Spleen (tissue), 11 donors: Measurements from ENCODE around the gene CADM2. TPM values are rescaled to one million over a fixed set of nuclear protein-coding genes. Genes with fewer than 3 reads are reported as not detected.

ENCODE experiments used
- DNase-seq: peaks from one replicate; pipeline ENCODE4 v3.0.0-alpha.2; 2020
- H3K27ac ChIP-seq, 8 donors: fragments of 200-600 bp; sonication (generic) in 7 of 8; 1 replicate in 4 of 8; 2 replicates in 4 of 8; pipeline versions ENCODE4 v1.5.0 to v1.8.0; 2016 to 2021; ENCODE audit warnings: inconsistent platforms in 4 of 8, mild to moderate bottlenecking in 4 of 8, moderate library complexity in 1 of 8
- H3K27me3 ChIP-seq, 7 donors: fragments of 200-600 bp; sonication (generic) in 6 of 7; replicated peaks in 1 of 7; 1 replicate in 4 of 7; 2 replicates in 3 of 7; pipeline versions ENCODE4 v1.5.0 to v1.8.0; 2016 to 2021; ENCODE audit warnings: inconsistent platforms in 3 of 7, mild to moderate bottlenecking in 1 of 7
- H3K36me3 ChIP-seq, 6 donors: fragments of 200-600 bp; sonication (generic) in 5 of 6; 1 replicate in 4 of 6; 2 replicates in 2 of 6; pipeline versions ENCODE4 v1.5.0 to v1.8.0; 2016 to 2021; ENCODE audit warnings: inconsistent platforms in 2 of 6
- H3K4me1 ChIP-seq, 6 donors: fragments of 200-600 bp; sonication (generic) in 5 of 6; 1 replicate in 3 of 6; 2 replicates in 3 of 6; pipeline versions ENCODE4 v1.5.0 to v1.8.0; 2016 to 2021; ENCODE audit warnings: inconsistent platforms in 3 of 6
- H3K4me3 ChIP-seq, 8 donors: fragments of 200-600 bp; sonication (generic) in 7 of 8; 1 replicate in 4 of 8; 2 replicates in 4 of 8; pipeline versions ENCODE4 v1.5.0 to v1.8.0; 2016 to 2021; ENCODE audit warnings: inconsistent platforms in 4 of 8, mild to moderate bottlenecking in 4 of 8, moderate library complexity in 2 of 8
- H3K9me3 ChIP-seq, 8 donors: fragments of 200-600 bp; sonication (generic) in 7 of 8; 1 replicate in 4 of 8; 2 replicates in 4 of 8; pipeline versions ENCODE4 v1.5.0 to v1.8.0; 2016 to 2021; ENCODE audit warnings: inconsistent platforms in 4 of 8
- POLR2A ChIP-seq, 3 donors: fragments of 450-650 bp; IDR thresholded peaks; one replicate each; pipeline ENCODE4 v1.5.1; 2017; ENCODE audit warnings: antibody characterized with exemption in 3 of 3, mild to moderate bottlenecking in 1 of 3
- POLR2AphosphoS5 ChIP-seq, 3 donors: sonication (generic); formaldehyde crosslinking; IDR thresholded peaks; one replicate each; pipeline ENCODE4 v1.5.1; 2017; ENCODE audit warnings: antibody characterized with exemption in 3 of 3
- WGBS, 5 donors: extraction: QIAGEN DNeasy Blood & Tissue Kit in 3 of 5; methylation state at CpG; one replicate each; pipeline versions ENCODE4 v1.1.5 to v1.1.7; 2013 to 2018; 5-methylcytosine and 5-hydroxymethylcytosine counted together
- intact Hi-C: fragments of 100-400 bp; cut with DNase I; formaldehyde crosslinking; loops from one replicate; pipeline ENCODE4 v1.15.0; 2023; ENCODE audit warnings: low total_unique reads
- polyA plus RNA-seq, 3 donors: library from polyadenylated mRNA; stranded (reverse); fragments of 200-250 nt; gene quantifications; one replicate each; pipeline ENCODE4 v1.2.1, GENCODE V29; 2013
- total RNA-seq, 7 donors: library from RNA; depleted of rRNA in 3 of 7; stranded (reverse); fragments of >200 nt in 3 of 7; fragmentation: NEBNext Ultra II Directional in 4 of 7; extraction: Animal tissue kit (Norgen Biotek cat#: 25700) in 4 of 7; gene quantifications; one replicate each; pipeline versions ENCODE4 v1.1.0 to v1.2.1, GENCODE V29; 2016 to 2021
- TF ChIP-seq, protein P1 (sequence below), 11 experiments: fragments of 200-600 bp in 7 of 11; fragments of 450-650 bp in 4 of 11; sonication (generic) in 4 of 11; IDR thresholded peaks in 8 of 11; conservative IDR thresholded peaks in 3 of 11; 1 replicate in 7 of 11; 2 replicates in 4 of 11; pipeline versions ENCODE4 v1.4.0 to v1.8.0; 2016 to 2021; ENCODE audit warnings: antibody characterized with exemption in 11 of 11, inconsistent platforms in 4 of 11, mild to moderate bottlenecking in 1 of 11
- donor health status: healthy with polysubstance abuse.
- donor health status: DM: no; HTN: no; CAD: no; lungs with moderate emphysema.
- donor health status: DM: no; HTN: no; CAD: no.
- donor health status: Bipolar disorder and iron deficiency.
- donor health status: healthy.
- donor health status: DM: no; HTN: no; CAD: no.
- donor health status: DM: yes; HTN: yes; CAD: no.

Gene CADM2
- total and polyA plus RNA-seq, 10 donors, result 0.03 to 4.0 (median 1.0) TPM; not detected in 1

DNA sequence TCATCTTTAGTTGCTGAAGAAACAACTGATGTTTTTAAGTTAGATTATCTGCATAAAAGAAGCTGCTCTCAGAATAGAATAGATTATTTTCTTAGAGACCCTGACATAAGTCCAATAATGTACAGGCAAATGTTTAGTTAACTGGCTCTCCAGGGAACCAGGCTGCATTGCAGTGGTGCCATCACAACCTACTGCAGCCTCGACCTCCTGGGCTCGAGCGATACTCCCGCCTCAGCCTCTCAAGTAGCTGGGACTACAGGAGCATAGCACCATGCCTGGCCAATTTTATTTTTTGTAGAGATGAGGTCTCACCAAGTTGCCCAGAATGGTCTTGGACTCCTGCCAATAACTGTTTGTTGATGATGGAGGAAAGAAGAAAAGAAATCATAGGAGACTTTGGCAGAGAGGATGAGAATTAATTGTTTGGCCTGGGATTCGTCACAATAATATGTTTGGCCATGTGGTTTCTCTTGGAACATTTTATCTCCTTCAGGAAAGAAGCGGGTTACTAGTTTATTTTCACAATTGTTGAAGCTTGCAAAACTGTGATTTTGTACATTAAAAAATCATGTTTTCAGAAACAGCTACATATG lies 429.2 kb downstream of the CADM2 start:
- Histone ChIP-seq H3K27me3 (no peaks in the 10 kb centered on the region), H3K36me3 (no peaks in the 10 kb centered on the region), H3K4me3 (no peak overlapping the region), H3K9me3 (no peaks in the 10 kb centered on the region), H3K4me1 (no peaks in the 10 kb centered on the region), H3K27ac (no peak overlapping the region)
- intact Hi-C loops, result no loop called here
- no peak for DNase-seq
- TF ChIP-seq POLR2AphosphoS5 (IDR thresholded peaks at IDR 0.05) (no peak), POLR2A (IDR thresholded peaks at IDR 0.05) (no peak)
- TF ChIP-seq, protein P1, sequence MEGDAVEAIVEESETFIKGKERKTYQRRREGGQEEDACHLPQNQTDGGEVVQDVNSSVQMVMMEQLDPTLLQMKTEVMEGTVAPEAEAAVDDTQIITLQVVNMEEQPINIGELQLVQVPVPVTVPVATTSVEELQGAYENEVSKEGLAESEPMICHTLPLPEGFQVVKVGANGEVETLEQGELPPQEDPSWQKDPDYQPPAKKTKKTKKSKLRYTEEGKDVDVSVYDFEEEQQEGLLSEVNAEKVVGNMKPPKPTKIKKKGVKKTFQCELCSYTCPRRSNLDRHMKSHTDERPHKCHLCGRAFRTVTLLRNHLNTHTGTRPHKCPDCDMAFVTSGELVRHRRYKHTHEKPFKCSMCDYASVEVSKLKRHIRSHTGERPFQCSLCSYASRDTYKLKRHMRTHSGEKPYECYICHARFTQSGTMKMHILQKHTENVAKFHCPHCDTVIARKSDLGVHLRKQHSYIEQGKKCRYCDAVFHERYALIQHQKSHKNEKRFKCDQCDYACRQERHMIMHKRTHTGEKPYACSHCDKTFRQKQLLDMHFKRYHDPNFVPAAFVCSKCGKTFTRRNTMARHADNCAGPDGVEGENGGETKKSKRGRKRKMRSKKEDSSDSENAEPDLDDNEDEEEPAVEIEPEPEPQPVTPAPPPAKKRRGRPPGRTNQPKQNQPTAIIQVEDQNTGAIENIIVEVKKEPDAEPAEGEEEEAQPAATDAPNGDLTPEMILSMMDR (IDR thresholded peaks at IDR 0.05 in 8 of 11, conservative IDR thresholded peaks at IDR 0.05 in 3 of 11), result no peak
- WGBS, 5 donors, result 66 to 87% (median 73%) methylated on average over 6 of the region's 6 CpGs

DNA sequence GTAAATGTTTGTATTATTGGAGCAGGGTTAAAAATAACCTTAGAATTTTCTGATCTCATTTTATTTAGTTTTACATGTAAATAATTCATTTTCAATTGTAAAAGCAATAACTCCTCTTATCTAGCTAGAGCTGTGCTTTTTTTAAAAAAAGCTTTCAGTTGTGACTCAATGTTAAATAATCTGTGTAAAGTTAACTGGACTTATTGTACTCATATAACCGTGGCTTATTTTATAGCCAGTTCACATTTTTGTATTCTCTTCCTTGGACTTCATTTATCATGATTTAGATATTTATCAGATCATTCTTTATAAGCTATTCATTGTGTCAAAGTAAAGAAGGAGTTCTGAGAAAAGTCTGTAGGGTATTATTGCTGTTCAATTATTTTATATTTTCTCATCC lies 435.6 kb downstream of the CADM2 start:
- Histone ChIP-seq H3K27me3 (no peaks in the 10 kb centered on the region), H3K4me3 (no peak overlapping the region), H3K9me3 (peaks cover 0 to 7% (median 0%) of the 10 kb centered on the region in 8 donors), H3K27ac (no peak overlapping the region), H3K4me1 (no peaks in the 10 kb centered on the region), H3K36me3 (no peaks in the 10 kb centered on the region)
- TF ChIP-seq POLR2AphosphoS5 (IDR thresholded peaks at IDR 0.05), result no peak
- TF ChIP-seq POLR2A (IDR thresholded peaks at IDR 0.05), result no peak
- TF ChIP-seq, protein P1 (IDR thresholded peaks at IDR 0.05 in 8 of 11, conservative IDR thresholded peaks at IDR 0.05 in 3 of 11), result no peak
- no peak for DNase-seq
- intact Hi-C loops, result no loop called here
- WGBS, 5 donors, result 33 to 41% (median 37%) methylated on average over 1 of the region's 1 CpG

DNA sequence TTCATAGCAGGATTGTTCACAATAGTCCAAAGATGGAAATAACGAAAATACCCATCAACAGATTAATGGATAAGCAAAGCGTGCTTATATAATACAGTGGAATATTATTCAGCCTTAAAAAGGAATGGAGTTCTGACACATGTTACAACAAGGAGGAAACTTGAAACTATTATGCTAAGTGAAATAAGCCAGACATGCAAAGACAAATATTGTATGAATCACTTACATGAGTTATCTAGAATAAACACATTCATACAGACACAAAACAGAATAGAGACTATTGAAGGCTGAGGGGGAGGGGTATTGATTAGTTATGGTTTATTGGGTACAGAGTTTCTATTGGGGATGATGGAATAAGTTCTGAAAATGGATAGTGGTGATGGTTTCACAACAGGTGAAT lies 438.6 kb downstream of the CADM2 start:
- Histone ChIP-seq H3K4me3 (no peak overlapping the region), H3K36me3 (no peaks in the 10 kb centered on the region), H3K9me3 (peaks cover 0 to 10% (median 0%) of the 10 kb centered on the region in 8 donors), H3K27me3 (no peaks in the 10 kb centered on the region), H3K27ac (no peak overlapping the region), H3K4me1 (no peaks in the 10 kb centered on the region)
- 83 to 93% (median 89%) methylated on average over 2 of the region's 2 CpGs for WGBS, 5 donors
- intact Hi-C loops, result no loop called here
- TF ChIP-seq POLR2A (IDR thresholded peaks at IDR 0.05) (no peak), POLR2AphosphoS5 (IDR thresholded peaks at IDR 0.05) (no peak)
- TF ChIP-seq, protein P1 (IDR thresholded peaks at IDR 0.05 in 8 of 11, conservative IDR thresholded peaks at IDR 0.05 in 3 of 11), result no peak
- DNase-seq, result no peak

DNA sequence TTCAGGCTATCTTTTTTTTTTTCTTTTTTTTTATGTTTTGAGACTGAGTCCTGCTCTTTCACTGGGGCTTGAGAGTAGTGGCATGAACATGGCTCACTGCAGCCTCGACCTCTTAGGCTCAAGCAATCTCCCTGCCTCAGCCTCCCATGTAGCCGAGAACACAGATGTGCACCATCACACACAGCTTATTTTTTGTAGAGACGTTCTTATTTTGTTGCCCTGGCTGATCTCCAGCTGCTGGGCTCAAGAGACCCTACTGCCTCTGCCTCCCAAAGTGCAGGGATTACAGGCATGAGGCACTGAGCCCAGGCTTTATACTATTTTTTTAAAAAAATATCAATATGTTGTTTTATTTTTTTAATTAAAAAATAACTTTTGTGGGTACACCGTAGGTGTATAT lies 467.3 kb downstream of the CADM2 start:
- WGBS, 5 donors, result 67 to 79% (median 73%) methylated on average over 4 of the region's 4 CpGs
- intact Hi-C loops, result no loop called here
- H3K9me3 ChIP-seq, result peaks cover 0 to 15% (median 8%) of the 10 kb centered on the region in 8 donors
- no peaks in the 10 kb centered on the region for H3K27me3 ChIP-seq
- TF ChIP-seq, protein P1 (IDR thresholded peaks at IDR 0.05 in 8 of 11, conservative IDR thresholded peaks at IDR 0.05 in 3 of 11), result no peak
- TF ChIP-seq POLR2AphosphoS5 (IDR thresholded peaks at IDR 0.05), result no peak
- TF ChIP-seq POLR2A (IDR thresholded peaks at IDR 0.05), result no peak
- no peak for DNase-seq
- H3K27ac ChIP-seq, result no peak overlapping the region
- H3K4me1 ChIP-seq, result no peaks in the 10 kb centered on the region
- H3K4me3 ChIP-seq, result no peak overlapping the region
- no peaks in the 10 kb centered on the region for H3K36me3 ChIP-seq
